C4-2B (cell line): Measurements from ENCODE around the gene PPT2.
A peak's percentile ranks its signal among the peaks of the same experiment; 100 is the strongest.

Experiments used
- H3K27ac ChIP-seq: fragments of 450-650 bp; 2 replicates; pipeline ENCODE4 v1.5.1; 2017
- CTCF ChIP-seq: fragments of 450-650 bp; conservative IDR thresholded peaks from 2 replicates; pipeline ENCODE4 v1.5.1; 2017; ENCODE audit warnings: mild to moderate bottlenecking
- ZFX ChIP-seq: fragments of 450-650 bp; IDR thresholded peaks from 2 replicates; pipeline ENCODE4 v1.6.1; 2017

Gene PPT2

DNA sequence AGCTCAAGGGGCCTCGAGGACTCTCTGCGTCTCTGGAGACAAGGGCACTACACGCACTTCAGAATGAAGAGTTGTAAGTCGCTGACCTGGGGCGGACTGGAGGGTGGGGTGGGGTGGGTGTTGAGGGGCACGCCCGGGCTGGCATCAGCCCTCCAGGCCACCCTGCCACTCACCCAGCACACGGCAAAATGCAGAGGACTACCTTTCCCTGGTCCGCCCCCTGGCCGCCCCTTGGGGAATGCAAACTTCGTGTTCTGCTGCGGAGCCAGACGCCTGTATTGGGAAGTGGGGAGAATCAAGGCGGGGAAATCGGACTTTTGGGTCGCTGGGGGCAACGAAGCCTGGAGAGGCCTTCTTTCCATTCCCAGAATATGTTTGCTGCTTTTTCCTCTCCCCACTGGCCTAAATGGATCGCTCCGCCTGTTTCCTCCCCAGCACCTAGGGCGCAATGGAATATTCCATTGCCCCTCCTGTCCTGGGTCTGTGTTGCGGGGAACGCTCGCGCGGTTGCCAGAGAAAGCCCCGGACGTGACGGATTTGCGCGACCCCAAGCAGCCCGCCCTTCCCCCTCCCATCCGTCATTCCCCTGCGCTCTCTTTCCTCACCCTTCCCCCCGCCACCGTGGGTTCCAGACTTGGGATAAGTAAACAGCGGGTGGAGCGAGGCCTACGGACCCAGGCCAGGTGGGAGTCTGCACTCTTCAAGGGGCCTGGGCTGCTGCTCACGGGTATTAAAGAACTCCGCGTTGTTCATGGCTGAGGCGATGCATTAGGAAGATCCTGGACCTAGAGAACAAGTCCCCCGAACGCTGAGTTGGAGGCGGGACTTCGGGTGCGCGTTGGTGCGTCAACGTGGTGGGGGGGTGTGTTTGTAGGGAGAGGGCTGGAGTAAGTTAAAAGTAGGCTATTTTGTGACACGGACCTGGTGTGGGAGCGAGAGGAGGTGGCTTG is at the start of gene PPT2:
Gene PPT2 (plus strand): TSS at position 578 of the 950 bp plus-strand sequence. CDS start 454 bp downstream, outside the sequence.
- H3K27ac ChIP-seq = peak within 1 kb of the TSS; percentile 83
- TF ChIP-seq CTCF = no peak
- TF ChIP-seq ZFX = peak; percentile 41; the same call in 1 of the 2 replicates

DNA sequence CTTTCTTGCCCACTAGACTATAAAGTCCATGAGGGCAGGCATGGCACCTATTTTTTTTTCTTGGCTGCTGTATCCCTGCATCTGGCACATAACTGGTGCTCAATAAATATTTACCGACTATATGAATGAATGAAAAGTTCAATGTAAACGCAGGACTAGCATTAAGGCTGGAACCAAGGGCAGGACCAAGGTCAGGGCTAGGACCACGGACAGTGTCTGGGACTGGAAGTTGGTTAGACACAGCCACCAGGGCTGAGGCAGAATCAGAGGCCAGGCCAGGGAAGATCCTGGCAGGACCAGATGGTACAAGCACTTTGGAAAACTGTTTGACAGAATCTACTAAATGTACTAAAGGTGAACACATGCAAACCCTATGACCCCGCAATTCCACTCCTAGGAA is 48.5 kb upstream of the PPT2 start:
- no peak overlapping the region for H3K27ac ChIP-seq
- TF ChIP-seq CTCF (no peak), ZFX (no peak)

GRCh38 chr6:32107406-32107805 is 46.5 kb upstream of the PPT2 start:
- TF ChIP-seq ZFX (no peak), CTCF (no peak)
- H3K27ac ChIP-seq = no peak overlapping the region

GRCh38 chr6:32108094-32108627 is 45.8 kb upstream of the PPT2 start:
- no peak overlapping the region for H3K27ac ChIP-seq
- TF ChIP-seq CTCF (no peak), ZFX (no peak)

- no peak overlapping the region for H3K27ac ChIP-seq
- no peak for TF ChIP-seq ZFX
- no peak for TF ChIP-seq CTCF
Measured at GRCh38 chr6:32108727-32109113, 45.2 kb upstream of the PPT2 start.

DNA sequence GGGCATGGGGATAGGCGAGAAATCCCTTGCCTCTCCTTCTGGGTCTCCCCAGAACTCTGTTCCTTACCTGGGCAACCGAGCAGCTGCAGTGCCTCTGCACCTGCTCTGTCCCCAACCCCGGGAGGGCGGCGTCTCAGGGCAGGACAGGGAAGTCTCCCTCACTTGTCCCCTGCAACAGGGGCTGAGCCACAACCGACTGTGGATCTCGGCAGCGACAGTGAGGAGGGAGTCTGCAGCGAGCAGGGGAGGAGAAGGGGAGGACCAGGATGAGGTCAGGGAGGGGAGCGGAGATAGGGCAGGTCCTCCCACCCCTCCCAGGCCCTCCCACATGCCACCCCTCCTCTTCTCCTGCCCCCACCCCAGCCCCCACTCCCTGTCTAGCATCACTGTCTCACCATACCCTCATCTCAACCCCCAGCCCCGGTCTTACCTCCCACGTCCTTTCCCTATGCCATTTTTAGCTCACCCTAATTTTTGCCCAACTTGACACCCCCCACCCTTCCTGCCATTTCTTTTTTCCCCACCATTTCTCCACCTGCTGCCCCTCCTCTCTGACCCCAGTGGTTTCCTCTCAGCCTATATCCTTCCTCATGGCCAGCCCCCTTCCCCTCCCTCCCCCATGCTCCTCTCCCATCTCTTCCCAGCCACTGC is 44.7 kb upstream of the PPT2 start, which contains the start of gene TNXB:
Gene TNXB (minus strand): TSS at position 225 of the 651 bp plus-strand sequence. CDS start 11,140 bp downstream, outside the sequence.
- TF ChIP-seq ZFX = no peak
- TF ChIP-seq CTCF = no peak
- no peak within 1 kb of the TSS for H3K27ac ChIP-seq

GRCh38 chr6:32109765-32110160 is 44.2 kb upstream of the PPT2 start:
- H3K27ac ChIP-seq = no peak overlapping the region
- no peak for TF ChIP-seq CTCF
